LNCAP (cell line): Measurements from ENCODE around the gene MOCS1.

Experiments used
- CTCF ChIP-seq: fragments of 450-650 bp; IDR thresholded peaks from 2 replicates; pipeline ENCODE4 v1.5.1; 2017; ENCODE audit warnings: mild to moderate bottlenecking

Gene MOCS1

GRCh38 chr6:39945626-39946025 is 11.4 kb upstream of the MOCS1 start:
- TF ChIP-seq CTCF: no peak

GRCh38 chr6:39942903-39943580 is 8.8 kb upstream of the MOCS1 start:
- no peak for TF ChIP-seq CTCF

GRCh38 chr6:39941820-39942219 is 7.6 kb upstream of the MOCS1 start:
- TF ChIP-seq CTCF: no peak

GRCh38 chr6:39941138-39941537 is 6.9 kb upstream of the MOCS1 start:
- no peak for TF ChIP-seq CTCF

- no peak for TF ChIP-seq CTCF
These were observed 4.8 kb upstream of the MOCS1 start for GRCh38 chr6:39938773-39939654.

GRCh38 chr6:39937686-39938333 is 3.5 kb upstream of the MOCS1 start:
- TF ChIP-seq CTCF: no peak

GRCh38 chr6:39936857-39937256 is 2.6 kb upstream of the MOCS1 start:
- TF ChIP-seq CTCF: no peak
